LNCaP clone FGC (cell line): ENCODE measurements around the gene GRIK4.

Experiments used
- DNase-seq: peaks from one replicate; pipeline ENCODE4 v3.0.0-alpha.2; 2011; ENCODE audit warnings: low read depth
- H3K4me3 ChIP-seq: 2 replicates; pipeline ENCODE4 v1.5.1; 2011; ENCODE audit warnings: mild to moderate bottlenecking, low read depth, low read length, control low read depth
- TF ChIP-seq, protein P1 (sequence below): IDR thresholded peaks from 2 replicates; pipeline ENCODE4 v1.5.1; 2012; ENCODE audit warnings: mild to moderate bottlenecking; ENCODE audit not compliant: control insufficient read depth, insufficient read depth; ENCODE audit errors: extremely low read depth

The GRIK4 gene

DNA sequence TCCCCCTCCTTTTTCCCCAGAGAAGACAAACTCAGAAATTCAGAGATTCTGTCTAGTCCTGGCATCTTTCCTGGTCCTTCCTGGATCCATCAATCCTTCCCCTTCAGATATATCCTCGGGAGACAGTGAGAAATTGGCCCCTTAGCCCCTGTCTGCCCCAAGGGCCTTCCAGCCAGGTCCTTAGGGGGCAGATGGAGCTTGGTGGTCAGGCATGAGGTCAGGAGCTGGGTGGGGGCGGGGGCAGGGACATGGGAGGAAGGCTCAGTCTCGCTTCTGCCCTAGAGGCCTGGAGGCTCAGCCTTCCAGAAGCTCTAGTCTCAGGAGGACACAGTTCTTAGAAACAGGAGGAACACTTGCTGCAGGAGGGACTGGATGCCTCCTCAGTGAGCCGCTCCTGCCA, 304.6 kb downstream of the GRIK4 start:
- TF ChIP-seq, protein P1, sequence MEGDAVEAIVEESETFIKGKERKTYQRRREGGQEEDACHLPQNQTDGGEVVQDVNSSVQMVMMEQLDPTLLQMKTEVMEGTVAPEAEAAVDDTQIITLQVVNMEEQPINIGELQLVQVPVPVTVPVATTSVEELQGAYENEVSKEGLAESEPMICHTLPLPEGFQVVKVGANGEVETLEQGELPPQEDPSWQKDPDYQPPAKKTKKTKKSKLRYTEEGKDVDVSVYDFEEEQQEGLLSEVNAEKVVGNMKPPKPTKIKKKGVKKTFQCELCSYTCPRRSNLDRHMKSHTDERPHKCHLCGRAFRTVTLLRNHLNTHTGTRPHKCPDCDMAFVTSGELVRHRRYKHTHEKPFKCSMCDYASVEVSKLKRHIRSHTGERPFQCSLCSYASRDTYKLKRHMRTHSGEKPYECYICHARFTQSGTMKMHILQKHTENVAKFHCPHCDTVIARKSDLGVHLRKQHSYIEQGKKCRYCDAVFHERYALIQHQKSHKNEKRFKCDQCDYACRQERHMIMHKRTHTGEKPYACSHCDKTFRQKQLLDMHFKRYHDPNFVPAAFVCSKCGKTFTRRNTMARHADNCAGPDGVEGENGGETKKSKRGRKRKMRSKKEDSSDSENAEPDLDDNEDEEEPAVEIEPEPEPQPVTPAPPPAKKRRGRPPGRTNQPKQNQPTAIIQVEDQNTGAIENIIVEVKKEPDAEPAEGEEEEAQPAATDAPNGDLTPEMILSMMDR = no peak
- no peak for DNase-seq
- H3K4me3 ChIP-seq = no peak overlapping the region

DNA sequence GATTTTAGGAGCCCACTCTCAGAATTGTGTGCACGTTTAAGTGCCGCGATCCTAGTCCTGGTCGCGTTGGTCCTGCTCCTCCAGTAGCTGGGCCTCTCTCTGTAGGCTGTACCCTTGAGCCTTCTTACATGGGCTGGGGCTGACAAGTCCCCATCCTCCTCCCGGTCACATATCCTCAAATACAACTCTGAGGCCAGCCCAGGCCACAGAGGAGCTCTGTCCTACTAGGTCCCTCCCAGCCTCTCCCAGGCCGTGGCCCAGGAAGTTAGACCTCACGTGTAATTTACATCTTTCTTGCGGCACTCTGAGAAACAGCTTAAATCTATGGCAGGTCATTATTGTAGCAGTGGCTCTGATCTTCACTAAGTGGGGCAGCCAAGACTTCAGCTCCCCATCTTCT, 305.2 kb downstream of the GRIK4 start:
- TF ChIP-seq, protein P1 = no peak
- DNase-seq = no peak
- no peak overlapping the region for H3K4me3 ChIP-seq

DNA sequence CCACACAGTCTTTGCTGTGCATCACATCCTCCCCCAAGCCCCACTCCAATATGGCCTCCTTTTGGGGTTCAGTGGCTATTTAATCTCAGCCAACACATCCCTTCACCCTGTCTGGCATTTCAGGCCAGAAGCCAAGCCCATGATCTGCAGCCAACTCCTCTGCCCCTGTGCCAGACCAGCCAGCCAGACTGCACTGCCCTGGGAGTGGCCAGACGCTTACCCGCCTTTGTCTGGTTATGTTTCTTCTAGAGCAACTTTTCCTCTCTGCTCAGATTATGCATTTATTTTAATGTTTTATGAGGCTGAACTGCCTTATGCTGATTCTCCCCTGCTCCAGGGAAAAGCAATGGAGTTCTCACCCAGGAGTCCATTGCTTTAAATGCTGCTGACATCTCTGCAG, 305.6 kb downstream of the GRIK4 start:
- no peak overlapping the region for H3K4me3 ChIP-seq
- DNase-seq = no peak
- TF ChIP-seq, protein P1 = no peak

DNA sequence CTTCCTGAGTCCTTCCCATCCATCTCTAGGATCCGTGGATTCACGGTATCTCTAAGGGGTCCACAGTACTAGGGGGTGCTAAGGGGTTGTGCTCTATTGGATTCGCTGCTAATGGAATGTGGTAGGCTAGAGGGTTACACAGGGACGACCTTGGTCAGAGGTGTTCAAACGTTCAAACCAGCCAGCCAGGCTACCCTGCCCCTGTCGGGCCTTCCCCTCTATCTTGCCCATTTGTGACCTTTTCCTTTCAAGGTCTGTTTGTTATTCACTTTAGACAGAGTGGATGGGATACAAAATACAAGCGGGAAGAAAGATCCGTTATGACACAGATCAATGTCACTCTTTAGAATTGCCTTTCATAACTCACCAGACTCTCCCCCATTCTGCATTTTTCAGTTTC, 306.5 kb downstream of the GRIK4 start:
- TF ChIP-seq, protein P1 = no peak
- no peak overlapping the region for H3K4me3 ChIP-seq
- no peak for DNase-seq

DNA sequence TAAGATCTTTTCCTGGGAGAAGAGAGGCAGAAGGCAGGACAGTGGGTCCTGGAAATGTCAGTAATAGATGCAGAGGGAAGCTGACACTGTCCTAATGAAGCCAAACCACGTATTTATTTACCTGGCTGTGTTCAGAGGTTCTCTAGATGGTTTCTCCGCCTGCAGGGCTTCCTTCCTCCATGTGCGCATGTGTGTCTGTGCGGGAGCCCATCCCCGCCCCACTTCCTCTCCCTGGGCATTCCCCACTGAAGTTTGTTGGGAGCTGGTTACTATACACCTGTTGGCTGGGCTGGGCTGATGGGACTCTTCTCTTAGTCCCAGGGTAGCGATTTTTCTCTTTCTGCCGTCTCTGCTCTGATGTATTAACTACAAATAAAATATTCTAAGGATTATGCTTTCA, 307.5 kb downstream of the GRIK4 start:
- H3K4me3 ChIP-seq = no peak overlapping the region
- DNase-seq = no peak
- TF ChIP-seq, protein P1 = no peak

DNA sequence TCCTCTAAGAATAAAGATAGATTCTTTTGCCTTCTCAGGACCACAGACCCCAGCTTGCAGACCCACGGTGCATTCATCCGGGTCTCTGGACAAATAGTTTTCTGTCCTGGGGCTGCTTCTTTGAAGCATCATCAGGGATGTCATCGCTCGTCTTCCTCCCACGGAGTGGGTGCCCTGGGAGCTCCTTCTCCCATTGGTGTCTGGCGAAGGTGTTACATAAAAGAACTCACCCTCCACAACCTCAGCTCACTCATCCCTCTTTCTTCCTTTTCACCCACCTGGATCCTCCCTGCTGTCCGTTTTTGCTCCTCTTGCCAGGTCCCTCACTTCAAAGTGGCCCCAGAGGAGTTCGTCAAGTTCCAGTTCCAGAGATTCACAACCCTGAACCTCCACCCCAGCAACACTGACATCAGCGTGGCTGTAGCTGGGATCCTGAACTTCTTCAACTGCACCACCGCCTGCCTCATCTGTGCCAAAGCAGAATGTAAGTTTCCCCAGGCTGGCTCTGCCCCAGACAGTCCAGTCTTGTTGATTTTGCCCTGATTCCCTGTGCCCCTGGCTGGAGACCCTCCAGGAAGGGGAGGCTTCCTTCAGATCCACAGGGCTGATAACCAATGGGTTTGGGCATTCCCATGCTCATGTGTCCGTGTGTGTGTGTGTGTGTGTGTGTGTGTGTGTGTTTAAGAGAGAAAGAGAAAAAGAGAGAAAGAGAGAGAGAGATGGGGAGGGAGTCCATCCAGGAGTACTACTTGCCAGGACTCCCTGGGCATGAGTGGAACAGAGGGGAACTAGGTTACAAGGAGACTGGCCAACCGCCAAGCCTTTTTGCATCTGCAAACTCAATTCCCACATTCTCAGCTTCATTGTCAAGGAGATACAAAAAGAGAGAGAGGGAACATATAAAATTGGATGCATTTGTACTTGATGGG, 308.2 kb downstream of the GRIK4 start:
- TF ChIP-seq, protein P1 = no peak
- no peak overlapping the region for H3K4me3 ChIP-seq
- DNase-seq = no peak

DNA sequence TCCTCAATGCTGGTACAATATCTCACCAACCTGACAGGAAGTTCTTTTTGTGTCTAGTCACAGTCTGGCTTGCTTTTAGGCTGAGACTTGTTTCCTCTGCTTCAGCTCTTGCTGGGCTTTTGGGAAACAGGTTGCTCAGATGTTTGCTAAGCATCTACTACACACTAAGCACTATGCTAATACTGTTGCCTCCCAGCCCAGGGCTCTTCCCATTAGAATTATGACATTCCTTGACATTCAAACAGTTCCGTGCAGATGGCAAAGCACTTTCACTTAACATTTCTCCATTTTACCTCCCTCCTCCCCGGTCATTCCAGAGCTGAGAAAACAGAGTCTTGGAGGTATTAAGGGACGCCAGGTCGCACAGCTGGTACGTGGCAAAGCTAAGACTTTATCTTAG, 311.6 kb downstream of the GRIK4 start:
- DNase-seq = no peak
- TF ChIP-seq, protein P1 = no peak
- no peak overlapping the region for H3K4me3 ChIP-seq
